ENCODE data around the gene CUL7.

- TF ChIP-seq CTCF (IDR thresholded peaks at IDR 0.05; ENCODE audit: control extremely low read depth in 1 of 3, insufficient read depth in 1 of 3, low read depth in 1 of 3, low read length in 3 of 3) (no peak), TAF7 (optimal IDR thresholded peaks at IDR 0.05; ENCODE audit: borderline replicate concordance, low read depth, low read length) (no peak), HDAC6 (IDR thresholded peaks at IDR 0.05; ENCODE audit: low read depth, low read length) (no peak), KDM5A (IDR thresholded peaks at IDR 0.05; ENCODE audit: low read length) (no peak), SAP30 (IDR thresholded peaks at IDR 0.05; ENCODE audit: insufficient read depth, insufficient replicate concordance, low read length) (no peak), TAF1 (IDR thresholded peaks at IDR 0.05; ENCODE audit: low read depth, low read length) (no peak), RFX5 (IDR thresholded peaks at IDR 0.05; ENCODE audit: borderline replicate concordance, low read depth, low read length) (no peak), SP2 (IDR thresholded peaks at IDR 0.05; ENCODE audit: low read length) (no peak), KDM1A (IDR thresholded peaks at IDR 0.05; ENCODE audit: borderline replicate concordance, low read length) (no peak)
These were observed 27.4 kb upstream of the CUL7 start for GRCh38 chr6:43081043-43081442.
